Measurements from ENCODE around the gene ZBED3. TPM values are rescaled to one million over a fixed set of nuclear protein-coding genes. Genes with fewer than 3 reads are reported as not detected.
"Not testable (repeated sequence)": the region's sequence is repeated elsewhere in the genome, so short reads cannot be mapped to it uniquely, and the experiment has no call there.

The ZBED3 gene
- total and polyA plus RNA-seq, 2 of the 4 experiments (the other 2 are of a cell fraction): 0.18 to 2.5 TPM

DNA sequence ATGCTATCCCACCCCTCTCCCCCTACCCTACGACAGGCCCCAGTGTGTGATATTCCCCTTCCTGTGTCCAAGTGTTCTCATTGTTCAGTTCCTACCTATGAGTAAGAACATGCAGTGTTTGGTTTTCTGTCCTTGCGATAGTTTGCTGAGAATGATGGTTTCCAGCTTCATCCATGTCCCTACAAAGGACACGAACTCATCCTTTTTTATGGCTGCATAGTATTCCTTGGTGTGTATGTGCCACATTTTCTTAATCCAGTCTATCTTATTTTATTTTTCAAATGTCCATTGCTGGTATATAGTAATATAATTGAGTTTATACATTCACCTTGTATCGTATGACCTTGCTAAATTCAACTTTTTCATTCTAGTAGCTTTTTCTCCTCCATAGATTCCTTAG lies 19.9 kb upstream of the ZBED3 start:
- WGBS, 2 experiments (ENCODE audit: extremely low coverage in 2 of 2, insufficient read length in 1 of 2): no CpG with 5 or more reads among the region's 4 CpGs
- H4K8ac ChIP-seq (ENCODE audit: low read depth in 2 of 2, low read length in 2 of 2); H3K4ac ChIP-seq (ENCODE audit: low read depth, low read length); H2BK20ac ChIP-seq (ENCODE audit: low read depth, low read length); H2BK5ac ChIP-seq (ENCODE audit: low read depth, low read length, poor library complexity, severe bottlenecking); POLR2A ChIA-PET (ENCODE audit: unreplicated experiment); H3K27ac ChIP-seq (ENCODE audit: insufficient read depth, low read length); dilution Hi-C loops (cut with HindIII; ENCODE audit: low sequenced_read_pairs, unreplicated experiment); H2BK120ac ChIP-seq (ENCODE audit: low read depth, low read length); H3K23ac ChIP-seq (ENCODE audit: low read depth, low read length); H4K91ac ChIP-seq (ENCODE audit: insufficient read depth, low read depth, low read length); H3K4me1 ChIP-seq (ENCODE audit: control insufficient read depth, insufficient read depth, low read length); H3K14ac ChIP-seq (replicated peaks; ENCODE audit: low read depth, low read length); H2AK5ac ChIP-seq (ENCODE audit: low read depth, low read length); H3K56ac ChIP-seq (ENCODE audit: extremely low read depth, insufficient read depth, low read length); H3K9ac ChIP-seq (ENCODE audit: low read depth, low read length); H3K18ac ChIP-seq (ENCODE audit: low read depth, low read length); in situ Hi-C loops (cut with MboI; ENCODE audit: low sequenced_read_pairs); DNase-seq; BruUV-seq (replicated peaks); ATAC-seq (ENCODE audit: low read depth); H2AFZ ChIP-seq (replicated peaks; ENCODE audit: low read length, poor library complexity); H3K9me3 ChIP-seq (ENCODE audit: control insufficient read depth, insufficient read depth, low read length); H4K20me1 ChIP-seq (ENCODE audit: insufficient read depth, low read length); H3K9me1 ChIP-seq (ENCODE audit: insufficient read depth, low read length); intact Hi-C loops (cut with micrococcal nuclease); H3K27me3 ChIP-seq (ENCODE audit: control insufficient read depth, insufficient read depth, low read length); H4K5ac ChIP-seq (ENCODE audit: low read depth, low read length); H3K4me3 ChIP-seq (ENCODE audit: insufficient read depth, low read depth, low read length); H2BK15ac ChIP-seq (ENCODE audit: low read depth, low read length); H2AK9ac ChIP-seq (replicated peaks; ENCODE audit: low read depth, low read length, poor library complexity); H3K4me2 ChIP-seq (ENCODE audit: low read depth, low read length); H3K36me3 ChIP-seq (ENCODE audit: control insufficient read depth, insufficient read depth, low read length); H3K79me1 ChIP-seq (ENCODE audit: low read depth in 1 of 2, low read length in 2 of 2): not testable (repeated sequence)
- CTCF ChIA-PET: interaction anchor here (0.6 kb wide), 1 partner anchor 19 kb away, joined by 4 read pairs; no protein-coding TSS in a partner anchor
